GM18870 (cell line): ENCODE measurements around the gene SBSN.

Experiments used
- ATAC-seq: cut with Tn5 transposase; IDR thresholded peaks from one replicate; pipeline ENCODE4 v1.9.1; 2021; ENCODE audit warnings: moderate library complexity; ENCODE audit not compliant: unreplicated experiment

The SBSN gene

DNA sequence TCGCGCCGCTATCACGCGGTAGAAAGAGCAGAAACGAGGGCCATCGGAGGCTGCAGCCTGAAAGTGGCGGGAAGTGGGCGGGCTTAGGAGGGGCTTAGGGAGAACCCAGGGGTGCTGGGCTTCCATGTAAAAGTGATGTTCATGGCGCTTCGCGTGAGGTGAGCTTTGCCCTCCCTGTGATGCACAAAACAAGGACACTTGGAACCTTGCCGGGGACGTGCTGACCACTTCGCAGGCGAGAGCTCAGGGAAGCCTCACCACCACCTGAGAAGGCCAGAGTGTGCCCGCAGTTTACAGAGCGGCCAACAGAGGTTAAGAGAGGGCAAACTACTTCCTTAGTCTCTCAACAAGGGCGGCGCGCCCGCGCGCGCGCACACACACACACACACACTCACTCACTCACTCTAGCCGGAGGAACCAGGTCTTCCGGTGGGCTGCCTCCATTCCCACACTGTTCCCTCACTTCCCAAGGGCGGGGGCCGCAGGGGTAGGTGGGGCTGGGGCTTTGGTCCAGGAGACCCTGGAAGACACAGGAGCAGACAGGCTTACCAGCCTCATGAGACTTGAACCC is 5.8 kb upstream of the SBSN start:
- no peak for ATAC-seq

GRCh38 chr19:35533201-35533821 is 5.2 kb upstream of the SBSN start, which contains the start of gene GAPDHS:
Gene GAPDHS (plus strand): TSS chr19:35533456. CDS start chr19:35533528, 72 bp downstream.
- no peak for ATAC-seq

GRCh38 chr19:35531291-35531690 is 3.2 kb upstream of the SBSN start:
- ATAC-seq, result no peak

DNA sequence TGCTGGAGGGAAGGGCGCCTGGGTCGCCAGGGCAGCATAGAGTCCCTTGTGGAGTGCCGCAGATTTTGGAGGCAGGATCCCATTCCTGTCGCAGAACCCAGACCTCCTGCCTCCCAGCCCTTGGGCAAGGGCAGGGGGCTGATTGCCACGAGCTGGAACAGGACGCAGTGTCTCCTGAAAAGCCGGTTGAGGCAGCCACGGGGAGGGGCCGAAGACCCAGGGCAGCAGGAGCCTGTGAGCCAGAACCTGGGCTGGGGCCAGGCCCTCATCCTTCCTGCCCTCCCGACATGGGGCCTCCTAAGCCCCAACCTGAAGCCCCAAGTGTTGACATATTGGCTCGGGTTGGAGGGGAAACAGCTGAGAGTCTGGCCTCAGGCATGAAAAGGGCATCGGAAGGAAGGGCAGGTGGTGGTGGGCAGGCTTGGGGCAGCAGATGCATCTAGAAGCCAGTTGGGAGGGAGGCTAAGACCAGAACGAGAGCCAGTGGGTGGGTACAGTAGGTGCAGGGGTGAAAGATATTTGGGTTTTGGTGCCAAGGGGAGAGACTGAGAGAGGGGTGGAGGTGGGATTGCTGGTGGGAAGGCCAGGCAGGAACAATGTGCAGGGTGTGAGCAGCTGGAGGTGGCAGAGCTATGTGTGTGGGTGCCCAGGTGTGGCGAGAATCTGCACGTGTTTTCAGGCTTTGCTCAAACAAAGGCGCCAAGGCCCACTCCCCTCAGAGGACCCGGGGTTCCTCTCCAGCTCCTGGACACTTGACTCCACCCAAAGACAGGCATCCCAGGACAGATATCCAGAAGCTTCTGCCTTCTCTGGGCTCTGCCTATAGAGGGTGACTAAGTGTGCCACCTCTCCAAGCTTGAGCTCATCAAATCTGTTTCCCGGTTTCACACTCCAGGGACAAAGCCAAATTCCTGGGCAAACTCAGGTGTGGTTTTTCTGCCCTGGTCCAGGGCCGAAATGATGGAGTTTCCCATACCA is 1.4 kb upstream of the SBSN start:
- ATAC-seq, result no peak

GRCh38 chr19:35525873-35526272 is 2.2 kb downstream of the SBSN start:
- no peak for ATAC-seq

GRCh38 chr19:35524181-35524837 is 3.8 kb downstream of the SBSN start:
- no peak for ATAC-seq

DNA sequence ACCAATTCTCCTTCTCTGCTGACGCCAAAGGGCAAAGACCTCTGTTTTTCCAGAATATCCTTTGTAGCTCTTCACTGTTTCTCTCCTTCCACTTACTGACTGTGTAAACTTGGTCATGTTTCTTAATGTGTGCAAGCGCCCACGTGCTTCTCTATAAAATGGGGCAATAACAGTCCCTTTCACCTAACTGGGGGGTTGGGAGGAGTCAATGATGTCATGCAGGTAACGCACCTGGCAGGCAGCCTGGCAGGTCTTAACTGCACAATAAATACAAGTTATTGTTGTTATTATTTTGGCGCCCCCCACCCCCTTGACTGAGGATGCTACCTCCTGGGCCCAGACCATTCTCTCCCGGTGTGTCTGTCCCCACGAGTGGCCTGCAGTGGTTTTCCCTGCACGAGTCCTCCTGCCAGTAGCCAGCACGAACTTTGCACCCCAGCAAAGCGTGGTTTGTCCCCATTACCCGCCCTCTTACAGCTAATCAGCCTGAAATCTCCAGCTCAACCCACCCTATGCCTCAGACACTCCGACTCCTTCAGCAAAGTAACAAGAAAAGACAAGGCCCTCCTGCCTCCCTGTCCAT is 5.3 kb downstream of the SBSN start:
- ATAC-seq, result no peak

GRCh38 chr19:35521124-35521743 is 6.9 kb downstream of the SBSN start:
- ATAC-seq, result no peak

- no peak for ATAC-seq
Observed at GRCh38 chr19:35519291-35519690, 8.8 kb downstream of the SBSN start.

- ATAC-seq, result no peak
Observed at GRCh38 chr19:35518313-35518712, 9.8 kb downstream of the SBSN start.

DNA sequence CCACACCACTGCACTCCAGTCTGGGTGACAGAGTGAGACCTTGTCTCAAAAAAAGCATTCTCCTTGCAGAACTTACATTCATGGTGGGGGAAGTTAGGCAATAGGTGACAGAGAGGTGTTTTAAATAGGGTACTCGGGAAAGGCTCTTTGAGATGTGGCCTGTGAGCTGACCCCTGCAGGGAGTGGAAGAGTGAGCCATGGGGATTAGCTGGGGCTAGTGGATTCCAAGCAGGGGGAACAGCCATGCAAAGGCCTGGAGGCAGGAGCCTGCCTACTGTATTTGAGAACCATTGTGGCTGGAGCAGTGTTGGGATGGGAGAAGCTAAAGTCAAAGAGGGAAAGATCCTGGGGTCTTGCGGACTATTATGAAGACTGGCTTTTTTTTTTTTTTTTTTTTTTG is 10.8 kb downstream of the SBSN start:
- no peak for ATAC-seq

DNA sequence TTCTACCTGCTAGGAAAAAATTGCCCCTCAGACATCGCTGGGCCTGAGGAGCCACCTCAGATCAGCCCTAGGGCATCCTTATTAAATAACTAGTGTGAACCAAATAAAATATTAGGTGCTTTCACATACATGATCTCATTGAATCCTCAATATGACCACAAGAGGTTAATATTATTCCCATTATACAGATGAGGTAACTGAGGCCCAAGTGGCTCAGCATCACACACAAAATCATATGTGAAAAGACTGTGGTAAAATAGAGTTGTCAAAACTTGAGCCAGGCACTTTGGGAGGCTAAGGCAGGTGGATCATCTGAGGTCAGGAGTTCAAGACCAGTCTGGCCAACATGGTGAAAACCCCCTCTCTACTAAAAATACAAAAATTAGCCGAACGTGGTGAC is 11.8 kb downstream of the SBSN start:
- no peak for ATAC-seq

DNA sequence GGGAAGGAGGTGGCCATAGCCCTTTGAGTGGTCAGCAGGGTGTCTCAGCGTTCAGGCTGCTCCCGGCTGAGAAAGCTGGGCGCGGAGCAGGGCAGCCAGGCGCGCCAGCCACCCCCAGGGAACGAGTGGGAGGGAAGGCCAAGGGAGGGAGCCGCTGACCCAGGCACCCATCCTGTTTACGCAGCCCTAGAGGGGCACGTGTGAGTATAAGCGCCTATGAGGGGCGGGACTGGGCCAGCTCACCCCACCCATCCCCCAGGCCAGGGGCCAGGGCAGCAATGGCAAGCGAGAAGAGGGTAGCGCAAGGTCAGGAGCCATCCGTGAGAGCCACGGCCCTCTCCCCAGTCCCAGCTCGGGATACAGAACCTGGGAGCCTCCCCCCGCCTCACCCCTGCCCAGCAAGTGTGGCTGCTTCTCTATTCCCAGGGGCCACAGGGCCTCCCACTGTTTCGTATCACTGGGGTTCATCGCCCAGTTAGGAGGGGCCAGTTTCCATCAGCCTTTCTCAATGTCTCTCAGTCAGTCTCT is 13.8 kb downstream of the SBSN start:
- ATAC-seq, result no peak

DNA sequence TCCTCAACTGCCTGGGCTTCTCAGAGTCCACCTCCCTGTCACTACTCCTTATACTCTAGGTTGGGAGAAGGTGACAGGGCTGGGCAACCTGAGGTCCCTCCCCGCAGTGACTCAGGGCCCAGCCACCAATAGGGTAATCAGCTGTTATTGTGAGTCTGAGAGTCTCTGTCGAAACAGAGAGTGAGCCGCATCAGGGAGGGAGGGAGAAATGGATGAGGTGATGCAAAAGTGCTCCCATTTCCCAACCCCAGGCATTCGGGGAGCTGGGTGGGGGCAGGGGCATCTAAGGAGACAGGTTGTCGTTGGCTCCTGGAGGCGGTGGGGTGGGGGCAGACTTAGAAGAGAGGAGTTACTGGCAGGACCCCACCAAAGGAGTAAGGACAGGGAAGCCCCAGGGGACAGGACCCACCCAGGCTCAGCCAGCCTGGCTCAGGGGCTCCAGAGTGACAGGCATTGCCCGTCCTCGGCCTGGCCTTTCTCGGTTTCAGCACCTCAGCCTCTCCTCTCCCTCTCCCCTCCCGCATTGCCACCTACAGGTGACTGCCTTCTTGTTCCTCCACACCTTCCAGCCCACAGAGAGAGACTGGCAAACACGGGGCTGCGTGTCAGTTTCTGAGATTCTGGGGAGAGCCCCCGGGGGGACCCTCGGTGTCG is 14.4 kb downstream of the SBSN start, which contains the start of gene DMKN:
DMKN (minus strand) TSS at position 22 of the 654 bp plus-strand sequence. CDS start 174 bp downstream, outside the sequence.
- ATAC-seq, result no peak

- no peak for ATAC-seq
Observed at GRCh38 chr19:35512831-35513627, 15.1 kb downstream of the SBSN start.

- no peak for ATAC-seq
Observed at GRCh38 chr19:35511337-35511736, 16.8 kb downstream of the SBSN start.

DNA sequence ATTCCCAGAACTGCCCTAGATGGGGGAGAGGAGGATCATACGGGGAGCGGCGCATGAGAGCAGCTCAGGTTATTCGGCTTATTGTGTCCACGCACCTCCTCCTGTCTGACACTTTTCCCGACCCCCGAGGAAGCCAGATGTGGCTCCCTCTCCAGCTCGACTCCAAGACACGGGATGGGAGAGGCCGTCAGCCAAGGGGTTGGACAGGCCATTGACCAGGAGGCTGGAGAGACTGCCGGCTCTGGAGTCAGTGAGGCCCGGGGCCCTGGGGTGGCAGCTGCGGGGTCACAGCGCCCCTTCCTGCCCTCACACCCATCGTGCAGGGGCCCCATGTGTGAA is 17.5 kb downstream of the SBSN start:
- ATAC-seq, result no peak

- ATAC-seq, result no peak
Observed at GRCh38 chr19:35509861-35510625, 18.1 kb downstream of the SBSN start.
